Measurements from ENCODE around the gene FHIT. TPM values are rescaled to one million over a fixed set of nuclear protein-coding genes. Genes with fewer than 3 reads are reported as not detected.

FHIT gene
- total and polyA plus RNA-seq, 2 of the 4 experiments (the other 2 are of a cell fraction) = 0.07 TPM; not detected in 1

- Histone ChIP-seq H3K27ac (ENCODE audit: insufficient read depth, low read length) (no peak overlapping the region), H4K8ac (ENCODE audit: low read depth in 2 of 2, low read length in 2 of 2) (no peak overlapping the region), H3K9me1 (ENCODE audit: insufficient read depth, low read length) (no peaks in the 10 kb centered on the region), H3K4me1 (ENCODE audit: control insufficient read depth, insufficient read depth, low read length) (no peaks in the 10 kb centered on the region), H2AFZ (replicated peaks; ENCODE audit: low read length, poor library complexity) (no peak overlapping the region), H3K18ac (ENCODE audit: low read depth, low read length) (no peak overlapping the region), H3K4me3 (ENCODE audit: insufficient read depth, low read depth, low read length) (no peak overlapping the region), H2AK5ac (ENCODE audit: low read depth, low read length) (no peak overlapping the region), H3K9me3 (ENCODE audit: control insufficient read depth, insufficient read depth, low read length) (no peaks in the 10 kb centered on the region), H3K27me3 (ENCODE audit: control insufficient read depth, insufficient read depth, low read length) (peaks cover 1% of the 10 kb centered on the region; the same call in 1 of the 2 replicates), H3K79me1 (ENCODE audit: low read depth in 1 of 2, low read length in 2 of 2) (no peaks in the 10 kb centered on the region), H2BK15ac (ENCODE audit: low read depth, low read length) (no peak overlapping the region), H3K4me2 (ENCODE audit: low read depth, low read length) (no peak overlapping the region), H3K14ac (replicated peaks; ENCODE audit: low read depth, low read length) (no peak overlapping the region), H2BK120ac (ENCODE audit: low read depth, low read length) (no peak overlapping the region), H4K20me1 (ENCODE audit: insufficient read depth, low read length) (no peaks in the 10 kb centered on the region), H3K23ac (ENCODE audit: low read depth, low read length) (no peak overlapping the region), H4K5ac (ENCODE audit: low read depth, low read length) (no peak overlapping the region), H4K91ac (ENCODE audit: insufficient read depth, low read depth, low read length) (no peak overlapping the region), H3K36me3 (ENCODE audit: control insufficient read depth, insufficient read depth, low read length) (no peaks in the 10 kb centered on the region), H2BK20ac (ENCODE audit: low read depth, low read length) (no peak overlapping the region), H3K9ac (ENCODE audit: low read depth, low read length) (no peak overlapping the region), H3K56ac (ENCODE audit: extremely low read depth, insufficient read depth, low read length) (no peak overlapping the region), H2AK9ac (replicated peaks; ENCODE audit: low read depth, low read length, poor library complexity) (no peak overlapping the region), H2BK5ac (ENCODE audit: low read depth, low read length, poor library complexity, severe bottlenecking) (no peak overlapping the region), H3K4ac (ENCODE audit: low read depth, low read length) (no peak overlapping the region)
- 80% methylated on average over 1 of the region's 2 CpGs; no CpG with 5 or more reads in 1 of the 2 experiments for WGBS, 2 experiments (ENCODE audit: extremely low coverage in 2 of 2, insufficient read length in 1 of 2)
- no peak for TF ChIP-seq CEBPB (IDR thresholded peaks at IDR 0.05; ENCODE audit: low read depth, low read length)
- no peak for TF ChIP-seq NFE2L2 (IDR thresholded peaks at IDR 0.05; ENCODE audit: low read depth, low read length)
- TF ChIP-seq MXI1 (IDR thresholded peaks at IDR 0.05; ENCODE audit: borderline replicate concordance, low read depth, low read length) = no peak
- no peak for TF ChIP-seq RAD21 (IDR thresholded peaks at IDR 0.05; ENCODE audit: low read length)
- ChIA-PET POLR2A (ENCODE audit: unreplicated experiment) (no interaction called here), CTCF (no interaction called here)
- BruUV-seq (replicated peaks) = no TSS peak
- in situ Hi-C loops (cut with MboI; ENCODE audit: low sequenced_read_pairs) (no loop called here), intact Hi-C loops (cut with micrococcal nuclease) (no loop called here), dilution Hi-C loops (cut with HindIII; ENCODE audit: low sequenced_read_pairs, unreplicated experiment) (no loop called here)
- ATAC-seq (ENCODE audit: low read depth) (no peak), DNase-seq (no peak)
These were observed 858.8 kb downstream of the FHIT start for GRCh38 chr3:60392501-60392900.
